ENCODE results near the gene GALNT2. TPM values are rescaled to one million over a fixed set of nuclear protein-coding genes. Genes with fewer than 3 reads are reported as not detected.
A peak's percentile ranks its signal among the peaks of the same experiment; 100 is the strongest.

GALNT2 gene
- polyA plus RNA-seq, 2 of the 4 experiments (the other 2 are of a cell fraction), result 66.9 to 114 TPM

- ChIA-PET POLR2A (no interaction called here), CTCF (interaction anchor here (1.5 kb wide), 1 partner anchor 17 kb away, joined by 3 read pairs; no protein-coding TSS in a partner anchor)
- no peak for FAIRE-seq
- H3K27ac ChIP-seq, result no peak overlapping the region
- no peaks in the 10 kb centered on the region for H3K9me3 ChIP-seq
- ATAC-seq, result no peak
- no peaks in the 10 kb centered on the region for H3K4me1 ChIP-seq
- 85% methylated on average over 20 of the region's 20 CpGs for WGBS (ENCODE audit: missing lambda C conversion rate)
- no peak overlapping the region for H3K4me3 ChIP-seq
- TF ChIP-seq RAD21 (conservative IDR thresholded peaks at IDR 0.05 in 1 of 2, IDR thresholded peaks at IDR 0.05 in 1 of 2) (no peak), PHF8 (IDR thresholded peaks at IDR 0.05; ENCODE audit: borderline replicate concordance, low read depth) (no peak), KDM1A (IDR thresholded peaks at IDR 0.05; ENCODE audit: low read depth) (no peak), KDM5A (IDR thresholded peaks at IDR 0.05) (no peak), SMC3 (IDR thresholded peaks at IDR 0.05) (no peak), SREBF2 (IDR thresholded peaks at IDR 0.05) (no peak), TP53 (CRISPR knock-in tag; IDR thresholded peaks at IDR 0.05) (no peak), TFCP2L1 (CRISPR knock-in tag; IDR thresholded peaks at IDR 0.05) (no peak)
- TF ChIP-seq, protein P1, sequence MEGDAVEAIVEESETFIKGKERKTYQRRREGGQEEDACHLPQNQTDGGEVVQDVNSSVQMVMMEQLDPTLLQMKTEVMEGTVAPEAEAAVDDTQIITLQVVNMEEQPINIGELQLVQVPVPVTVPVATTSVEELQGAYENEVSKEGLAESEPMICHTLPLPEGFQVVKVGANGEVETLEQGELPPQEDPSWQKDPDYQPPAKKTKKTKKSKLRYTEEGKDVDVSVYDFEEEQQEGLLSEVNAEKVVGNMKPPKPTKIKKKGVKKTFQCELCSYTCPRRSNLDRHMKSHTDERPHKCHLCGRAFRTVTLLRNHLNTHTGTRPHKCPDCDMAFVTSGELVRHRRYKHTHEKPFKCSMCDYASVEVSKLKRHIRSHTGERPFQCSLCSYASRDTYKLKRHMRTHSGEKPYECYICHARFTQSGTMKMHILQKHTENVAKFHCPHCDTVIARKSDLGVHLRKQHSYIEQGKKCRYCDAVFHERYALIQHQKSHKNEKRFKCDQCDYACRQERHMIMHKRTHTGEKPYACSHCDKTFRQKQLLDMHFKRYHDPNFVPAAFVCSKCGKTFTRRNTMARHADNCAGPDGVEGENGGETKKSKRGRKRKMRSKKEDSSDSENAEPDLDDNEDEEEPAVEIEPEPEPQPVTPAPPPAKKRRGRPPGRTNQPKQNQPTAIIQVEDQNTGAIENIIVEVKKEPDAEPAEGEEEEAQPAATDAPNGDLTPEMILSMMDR (IDR thresholded peaks at IDR 0.05), result no peak
- H3K4me2 ChIP-seq, result no peak overlapping the region
- DNase-seq (ENCODE audit: low read depth in 1 of 2, low spot score in 1 of 2), result no peak
These were observed 212.0 kb downstream of the GALNT2 start for GRCh38 chr1:230278871-230279582.

GRCh38 chr1:230279583-230279945 lies 212.5 kb downstream of the GALNT2 start:
- Histone ChIP-seq H3K4me1 (no peaks in the 10 kb centered on the region), H3K27ac (no peak overlapping the region), H3K4me2 (no peak overlapping the region), H3K9me3 (no peaks in the 10 kb centered on the region), H3K4me3 (no peak overlapping the region)
- no peak for TF ChIP-seq GATA3 (IDR thresholded peaks at IDR 0.05; ENCODE audit: borderline replicate concordance)
- no peak for TF ChIP-seq KDM1A (IDR thresholded peaks at IDR 0.05; ENCODE audit: low read depth)
- TF ChIP-seq ZSCAN20 (CRISPR knock-in tag; IDR thresholded peaks at IDR 0.05), result no peak
- no peak for TF ChIP-seq USF2 (IDR thresholded peaks at IDR 0.05)
- TF ChIP-seq TP53 (CRISPR knock-in tag; IDR thresholded peaks at IDR 0.05), result no peak
- TF ChIP-seq, protein P2, sequence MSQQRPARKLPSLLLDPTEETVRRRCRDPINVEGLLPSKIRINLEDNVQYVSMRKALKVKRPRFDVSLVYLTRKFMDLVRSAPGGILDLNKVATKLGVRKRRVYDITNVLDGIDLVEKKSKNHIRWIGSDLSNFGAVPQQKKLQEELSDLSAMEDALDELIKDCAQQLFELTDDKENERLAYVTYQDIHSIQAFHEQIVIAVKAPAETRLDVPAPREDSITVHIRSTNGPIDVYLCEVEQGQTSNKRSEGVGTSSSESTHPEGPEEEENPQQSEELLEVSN (IDR thresholded peaks at IDR 0.05; ENCODE audit: borderline replicate concordance, low read depth), result no peak
- no peak for TF ChIP-seq ZFP36 (IDR thresholded peaks at IDR 0.05; ENCODE audit: borderline replicate concordance, partially characterized antibody)
- ChIA-PET POLR2A (no interaction called here), CTCF (interaction anchor here (1.5 kb wide), 1 partner anchor 17 kb away, joined by 3 read pairs; no protein-coding TSS in a partner anchor)
- DNase-seq (ENCODE audit: low read depth in 1 of 2, low spot score in 1 of 2), result no peak
- WGBS (ENCODE audit: missing lambda C conversion rate), result 94% methylated on average over 24 of the region's 24 CpGs
- no peak for FAIRE-seq
- no peak for ATAC-seq

DNA sequence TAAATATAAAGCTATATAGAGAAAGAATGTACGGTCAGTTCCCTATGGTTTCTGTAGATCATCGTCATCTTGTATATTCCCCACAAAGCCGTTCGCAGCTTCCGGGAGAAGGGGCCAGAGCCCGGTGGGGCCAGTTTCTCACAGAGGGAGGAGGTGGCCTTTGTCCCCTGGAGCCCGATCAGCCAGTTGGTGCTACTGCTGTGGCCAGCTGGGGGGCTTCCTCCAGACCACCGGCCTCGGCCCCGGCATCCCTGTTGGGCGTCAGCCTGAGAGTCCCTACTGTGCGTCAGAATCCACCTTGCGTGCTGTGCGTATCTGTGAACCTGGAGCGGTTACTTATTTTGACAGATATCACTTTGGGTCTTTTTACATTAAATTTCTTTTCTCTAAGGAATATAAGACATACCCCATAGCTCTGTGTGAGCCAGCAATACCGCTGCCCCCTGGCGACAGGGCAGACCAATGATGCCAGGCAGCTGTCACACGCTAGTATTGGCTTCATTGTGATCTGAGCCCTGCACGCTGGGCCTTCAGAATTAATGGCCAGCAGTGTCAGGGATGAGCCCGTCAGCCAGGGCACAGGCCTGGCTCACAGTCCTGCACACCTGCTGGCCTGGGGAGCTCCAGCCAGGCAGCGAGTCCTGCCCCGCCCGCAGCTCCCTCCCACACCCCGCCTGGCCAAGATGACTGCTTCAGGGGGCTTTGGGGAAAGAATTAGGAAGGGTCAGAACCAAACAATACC lies 213.2 kb downstream of the GALNT2 start:
- H3K4me1 ChIP-seq, result no peaks in the 10 kb centered on the region
- DNase-seq (ENCODE audit: low read depth in 1 of 2, low spot score in 1 of 2) (no peak), ATAC-seq (peak in 1 of 2 experiments; percentile 33; a peak in 1 of 6 replicates), FAIRE-seq (no peak)
- WGBS (ENCODE audit: missing lambda C conversion rate), result 94% methylated on average over 24 of the region's 24 CpGs
- no peak overlapping the region for H3K4me2 ChIP-seq
- ChIA-PET CTCF (interaction anchor here (0.6 to 1.5 kb wide), 3 partner anchors 18 to 351 kb away, joined by 3 to 4 read pairs (median 3); no protein-coding TSS in a partner anchor), POLR2A (no interaction called here)
- H3K27ac ChIP-seq, result no peak overlapping the region
- no peak for TF ChIP-seq HOXB5 (CRISPR knock-in tag; IDR thresholded peaks at IDR 0.05)
- TF ChIP-seq ATOH8 (CRISPR knock-in tag; IDR thresholded peaks at IDR 0.05; ENCODE audit: low read depth), result no peak
- no peak for TF ChIP-seq HEYL (CRISPR knock-in tag; IDR thresholded peaks at IDR 0.05)
- no peak for TF ChIP-seq CBX2 (IDR thresholded peaks at IDR 0.05; ENCODE audit: borderline replicate concordance, low read depth)
- TF ChIP-seq, protein P3, sequence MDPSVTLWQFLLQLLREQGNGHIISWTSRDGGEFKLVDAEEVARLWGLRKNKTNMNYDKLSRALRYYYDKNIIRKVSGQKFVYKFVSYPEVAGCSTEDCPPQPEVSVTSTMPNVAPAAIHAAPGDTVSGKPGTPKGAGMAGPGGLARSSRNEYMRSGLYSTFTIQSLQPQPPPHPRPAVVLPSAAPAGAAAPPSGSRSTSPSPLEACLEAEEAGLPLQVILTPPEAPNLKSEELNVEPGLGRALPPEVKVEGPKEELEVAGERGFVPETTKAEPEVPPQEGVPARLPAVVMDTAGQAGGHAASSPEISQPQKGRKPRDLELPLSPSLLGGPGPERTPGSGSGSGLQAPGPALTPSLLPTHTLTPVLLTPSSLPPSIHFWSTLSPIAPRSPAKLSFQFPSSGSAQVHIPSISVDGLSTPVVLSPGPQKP (IDR thresholded peaks at IDR 0.05; ENCODE audit: low read depth, low read length), result no peak
- TF ChIP-seq PHF8 (IDR thresholded peaks at IDR 0.05; ENCODE audit: borderline replicate concordance, low read depth), result no peak
- TF ChIP-seq GATA3 (IDR thresholded peaks at IDR 0.05; ENCODE audit: borderline replicate concordance), result no peak
- no peak for TF ChIP-seq RAD21 (conservative IDR thresholded peaks at IDR 0.05 in 1 of 2, IDR thresholded peaks at IDR 0.05 in 1 of 2)
- TF ChIP-seq SREBF2 (IDR thresholded peaks at IDR 0.05), result no peak
- TF ChIP-seq NFE2L2 (conservative IDR thresholded peaks at IDR 0.05; ENCODE audit: low read length), result no peak
- no peak for TF ChIP-seq MAFK (IDR thresholded peaks at IDR 0.05; ENCODE audit: partially characterized antibody)
- no peak for TF ChIP-seq JUN (IDR thresholded peaks at IDR 0.05)
- TF ChIP-seq FOSB (CRISPR knock-in tag; IDR thresholded peaks at IDR 0.05), result no peak
- TF ChIP-seq SMC3 (IDR thresholded peaks at IDR 0.05), result no peak
- TF ChIP-seq, protein P2 (IDR thresholded peaks at IDR 0.05; ENCODE audit: borderline replicate concordance, low read depth), result no peak
- no peak overlapping the region for H3K4me3 ChIP-seq
- H3K9me3 ChIP-seq, result no peaks in the 10 kb centered on the region

Data from A549 (cell line).